Neuronal stem cell (in vitro differentiated cells): Measurements from ENCODE around the gene TOR1AIP2.
A peak's percentile ranks its signal among the peaks of the same experiment; 100 is the strongest.

ENCODE experiments used
- DNase-seq: peaks from one replicate; pipeline ENCODE4 v3.0.0-alpha.2; 2013; ENCODE audit warnings: low spot score
- H2AFZ ChIP-seq: one replicate; pipeline ENCODE4 v1.6.1; 2013; ENCODE audit warnings: mild to moderate bottlenecking, low read length, inconsistent platforms
- H2AK5ac ChIP-seq: 2 replicates; pipeline ENCODE4 v1.6.1; 2013; ENCODE audit warnings: low read depth, mild to moderate bottlenecking, inconsistent platforms, low read length, moderate library complexity, mixed read lengths
- H2BK120ac ChIP-seq: 2 replicates; pipeline ENCODE4 v1.6.1; 2013; ENCODE audit warnings: low read depth, mild to moderate bottlenecking, inconsistent platforms, low read length, moderate library complexity, mixed read lengths
- H2BK12ac ChIP-seq: one replicate; pipeline ENCODE4 v1.6.1; 2013; ENCODE audit warnings: low read length, inconsistent platforms
- H2BK15ac ChIP-seq: 2 replicates; pipeline ENCODE4 v1.6.1; 2013; ENCODE audit warnings: mild to moderate bottlenecking, low read length, inconsistent platforms, mixed read lengths
- H2BK5ac ChIP-seq: one replicate; pipeline ENCODE4 v1.6.1; 2013; ENCODE audit warnings: inconsistent platforms, mild to moderate bottlenecking, low read length, moderate library complexity
- H3K14ac ChIP-seq: one replicate; pipeline ENCODE4 v1.6.1; 2013; ENCODE audit warnings: low read length, inconsistent platforms
- H3K18ac ChIP-seq: 2 replicates; pipeline ENCODE4 v1.6.1; 2013; ENCODE audit warnings: low read length, inconsistent platforms
- H3K23ac ChIP-seq: 2 replicates; pipeline ENCODE4 v1.6.1; 2013; ENCODE audit warnings: low read depth, mild to moderate bottlenecking, mixed read lengths, low read length, inconsistent platforms; ENCODE audit not compliant: poor library complexity
- H3K27ac ChIP-seq: replicated peaks from 3 replicates; pipeline ENCODE4 v1.5.1; 2013; ENCODE audit warnings: low read length, inconsistent platforms
- H3K27me3 ChIP-seq, 3 experiments: 2 replicates each; pipeline ENCODE4 v1.6.1; 2013; ENCODE audit warnings: low read length in 3 of 3, mild to moderate bottlenecking in 2 of 3, inconsistent platforms in 1 of 3, low read depth in 1 of 3, mixed read lengths in 1 of 3, moderate library complexity in 1 of 3; ENCODE audit not compliant: control insufficient read depth in 3 of 3, insufficient read depth in 3 of 3
- H3K36me3 ChIP-seq, 2 donors: replicated peaks in 1 of 2; 2 replicates each; pipeline ENCODE4 v1.6.1; 2013; ENCODE audit warnings: low read length in 2 of 2; ENCODE audit not compliant: control insufficient read depth in 2 of 2, insufficient read depth in 2 of 2
- H3K4ac ChIP-seq: 2 replicates; pipeline ENCODE4 v1.6.1; 2013; ENCODE audit warnings: inconsistent platforms, mild to moderate bottlenecking, low read length, moderate library complexity
- H3K4me1 ChIP-seq, 2 donors: 1 replicate in 1 of 2; 2 replicates in 1 of 2; pipeline ENCODE4 v1.6.1; 2013; ENCODE audit warnings: low read length in 2 of 2, low read depth in 1 of 2; ENCODE audit not compliant: control insufficient read depth in 2 of 2, insufficient read depth in 1 of 2
- H3K4me2 ChIP-seq: one replicate; pipeline ENCODE4 v1.6.1; 2013; ENCODE audit warnings: mild to moderate bottlenecking, low read length, inconsistent platforms; ENCODE audit not compliant: insufficient read depth, poor library complexity, severe bottlenecking
- H3K4me3 ChIP-seq, 2 donors: 2 replicates each; pipeline ENCODE4 v1.5.1; 2013; ENCODE audit warnings: low read length in 2 of 2, mild to moderate bottlenecking in 2 of 2, inconsistent platforms in 1 of 2, moderate library complexity in 1 of 2
- H3K79me1 ChIP-seq: one replicate; pipeline ENCODE4 v1.6.1; 2013; ENCODE audit warnings: low read depth, mild to moderate bottlenecking, inconsistent platforms, low read length, moderate library complexity
- H3K9ac ChIP-seq: one replicate; pipeline ENCODE4 v1.6.1; 2013; ENCODE audit warnings: mild to moderate bottlenecking, low read depth, low read length, inconsistent platforms; ENCODE audit not compliant: poor library complexity
- H3K9me3 ChIP-seq, 2 donors: replicated peaks in 1 of 2; 2 replicates each; pipeline versions ENCODE3 to v1.6.1; 2013; ENCODE audit warnings: low read length in 2 of 2, mild to moderate bottlenecking in 2 of 2, inconsistent platforms in 1 of 2, low read depth in 1 of 2, mixed read lengths in 1 of 2, moderate library complexity in 1 of 2; ENCODE audit not compliant: control insufficient read depth in 2 of 2, insufficient read depth in 1 of 2
- H4K8ac ChIP-seq: one replicate; pipeline ENCODE4 v1.6.1; 2013; ENCODE audit warnings: low read depth, mild to moderate bottlenecking, inconsistent platforms, low read length, moderate library complexity
- H4K91ac ChIP-seq: one replicate; pipeline ENCODE4 v1.6.1; 2013; ENCODE audit warnings: low read length, low read depth, mild to moderate bottlenecking, inconsistent platforms; ENCODE audit not compliant: poor library complexity
- WGBS, 2 donors: extraction: QIAGEN DNeasy Blood & Tissue Kit; methylation state at CpG; one replicate each; pipeline ENCODE4 v1.1.7; 2013; ENCODE audit warnings: missing lambda C conversion rate in 2 of 2, mixed read lengths in 1 of 2; ENCODE audit not compliant: insufficient read length in 2 of 2, insufficient replicate concordance in 1 of 2; ENCODE audit errors: extremely low coverage in 2 of 2; 5-methylcytosine and 5-hydroxymethylcytosine counted together

Gene TOR1AIP2

GRCh38 chr1:179803104-179803503 lies 74.5 kb downstream of the TOR1AIP2 start:
- WGBS, 2 donors: no CpG with 5 or more reads among the region's 6 CpGs

GRCh38 chr1:179800481-179800880 lies 77.1 kb downstream of the TOR1AIP2 start:
- H3K79me1 ChIP-seq: no peaks in the 10 kb centered on the region
- H2BK5ac ChIP-seq: no peak overlapping the region
- no peak overlapping the region for H3K27ac ChIP-seq
- no CpG with 5 or more reads among the region's 4 CpGs for WGBS, 2 donors
- DNase-seq: no peak
- H3K9ac ChIP-seq: no peak overlapping the region
- H3K4me2 ChIP-seq: no peak overlapping the region
- no peaks in the 10 kb centered on the region for H3K9me3 ChIP-seq
- no peak overlapping the region for H2BK12ac ChIP-seq
- H3K23ac ChIP-seq: no peak overlapping the region
- no peaks in the 10 kb centered on the region for H3K4me1 ChIP-seq
- H3K18ac ChIP-seq: no peak overlapping the region
- no peak overlapping the region for H3K4me3 ChIP-seq
- H4K91ac ChIP-seq: no peak overlapping the region
- H3K14ac ChIP-seq: no peak overlapping the region
- H3K4ac ChIP-seq: no peak overlapping the region
- no peak overlapping the region for H2BK15ac ChIP-seq
- H3K27me3 ChIP-seq: peaks cover 0 to 36% (median 0%) of the 10 kb centered on the region in 3 experiments
- no peak overlapping the region for H2BK120ac ChIP-seq
- H4K8ac ChIP-seq: no peak overlapping the region
- no peak overlapping the region for H2AFZ ChIP-seq
- no peaks in the 10 kb centered on the region for H3K36me3 ChIP-seq
- H2AK5ac ChIP-seq: peak overlapping the region; percentile 60

More at GRCh38 chr1:179803104-179803503, 74.5 kb downstream of the TOR1AIP2 start:
- Histone ChIP-seq H2AK5ac (no peak overlapping the region), H3K4me3 (no peak overlapping the region), H2BK120ac (no peak overlapping the region), H3K23ac (no peak overlapping the region), H2BK12ac (no peak overlapping the region), H2BK15ac (no peak overlapping the region), H4K91ac (no peak overlapping the region), H3K4ac (no peak overlapping the region), H3K27ac (no peak overlapping the region), H3K18ac (peak overlapping the region; percentile 27), H2BK5ac (no peak overlapping the region), H3K79me1 (no peaks in the 10 kb centered on the region), H4K8ac (no peak overlapping the region), H3K36me3 (no peaks in the 10 kb centered on the region), H2AFZ (no peak overlapping the region), H3K14ac (no peak overlapping the region), H3K9me3 (no peaks in the 10 kb centered on the region), H3K4me1 (no peaks in the 10 kb centered on the region), H3K27me3 (peaks cover 0 to 52% (median 0%) of the 10 kb centered on the region in 3 experiments), H3K4me2 (no peak overlapping the region), H3K9ac (no peak overlapping the region)
- DNase-seq: no peak

- Histone ChIP-seq H2AK5ac (no peak overlapping the region), H3K4ac (no peak overlapping the region), H3K4me1 (no peaks in the 10 kb centered on the region), H3K27me3 (peaks cover 0 to 41% (median 0%) of the 10 kb centered on the region in 3 experiments), H2BK15ac (no peak overlapping the region), H3K23ac (no peak overlapping the region), H3K18ac (no peak overlapping the region), H2BK120ac (no peak overlapping the region), H3K36me3 (no peaks in the 10 kb centered on the region), H3K9ac (no peak overlapping the region), H4K91ac (no peak overlapping the region), H2BK5ac (no peak overlapping the region), H3K27ac (no peak overlapping the region), H3K14ac (no peak overlapping the region), H4K8ac (no peak overlapping the region), H2AFZ (no peak overlapping the region), H2BK12ac (no peak overlapping the region), H3K9me3 (no peaks in the 10 kb centered on the region), H3K4me3 (peak overlapping the region in 1 of 2 donors; percentile 44), H3K4me2 (no peak overlapping the region), H3K79me1 (no peaks in the 10 kb centered on the region)
- WGBS, 2 donors: no CpG with 5 or more reads among the region's 6 CpGs
- no peak for DNase-seq
Observed at GRCh38 chr1:179798864-179799516, 78.6 kb downstream of the TOR1AIP2 start.

- no peak overlapping the region for H3K14ac ChIP-seq
- H2BK5ac ChIP-seq: no peak overlapping the region
- H3K18ac ChIP-seq: no peak overlapping the region
- no peak overlapping the region for H2AFZ ChIP-seq
- H3K9ac ChIP-seq: no peak overlapping the region
- no peak overlapping the region for H3K27ac ChIP-seq
- no peak overlapping the region for H3K23ac ChIP-seq
- no peak overlapping the region for H4K91ac ChIP-seq
- DNase-seq: no peak
- H2AK5ac ChIP-seq: no peak overlapping the region
- H3K9me3 ChIP-seq: no peaks in the 10 kb centered on the region
- H3K4me1 ChIP-seq: no peaks in the 10 kb centered on the region
- no peak overlapping the region for H3K4me2 ChIP-seq
- no peaks in the 10 kb centered on the region for H3K36me3 ChIP-seq
- H3K27me3 ChIP-seq: peaks cover 0 to 48% (median 0%) of the 10 kb centered on the region in 3 experiments
- no peak overlapping the region for H3K4ac ChIP-seq
- H3K79me1 ChIP-seq: no peaks in the 10 kb centered on the region
- H3K4me3 ChIP-seq: no peak overlapping the region
- no peak overlapping the region for H2BK15ac ChIP-seq
- WGBS, 2 donors: no CpG with 5 or more reads among the region's 10 CpGs
- H2BK12ac ChIP-seq: no peak overlapping the region
- no peak overlapping the region for H4K8ac ChIP-seq
- H2BK120ac ChIP-seq: no peak overlapping the region
Observed at GRCh38 chr1:179798213-179798863, 79.3 kb downstream of the TOR1AIP2 start.
